HG03565 (cell line): ENCODE results near the gene GKAP1.
"Not testable (repeated sequence)": the region's sequence is repeated elsewhere in the genome, so short reads cannot be mapped to it uniquely, and the experiment has no call there.

Experiments
- ATAC-seq: cut with Tn5 transposase; IDR thresholded peaks from one replicate; pipeline ENCODE4 v1.9.1; 2021; ENCODE audit warnings: mild to moderate bottlenecking, moderate library complexity; ENCODE audit not compliant: unreplicated experiment

The GKAP1 gene

GRCh38 chr9:83733739-83734138, 83.8 kb downstream of the GKAP1 start:
- ATAC-seq = no peak

GRCh38 chr9:83728591-83729368, 88.8 kb downstream of the GKAP1 start:
- ATAC-seq = not testable (repeated sequence)

- ATAC-seq = no peak
Measured at GRCh38 chr9:83724436-83724835, 93.1 kb downstream of the GKAP1 start.

- ATAC-seq = no peak
Measured at GRCh38 chr9:83722726-83723495, 94.7 kb downstream of the GKAP1 start.

GRCh38 chr9:83721509-83721908, 96.1 kb downstream of the GKAP1 start:
- no peak for ATAC-seq

GRCh38 chr9:83715794-83716193, 101.8 kb downstream of the GKAP1 start:
- ATAC-seq = no peak

GRCh38 chr9:83715221-83715620, 102.3 kb downstream of the GKAP1 start:
- ATAC-seq = no peak

GRCh38 chr9:83714329-83714728, 103.2 kb downstream of the GKAP1 start:
- no peak for ATAC-seq

- ATAC-seq = peak; percentile 44
Measured at GRCh38 chr9:83708515-83709158, 108.9 kb downstream of the GKAP1 start.

GRCh38 chr9:83707768-83708514, 109.6 kb downstream of the GKAP1 start, which contains the start of gene UBQLN1:
TSS of gene UBQLN1 (minus strand) at chr9:83707958. CDS start at chr9:83707679, 279 bp downstream.
- ATAC-seq = peak; percentile 59

- ATAC-seq = no peak
Measured at GRCh38 chr9:83707518-83707767, 110.1 kb downstream of the GKAP1 start.

- ATAC-seq = peak; percentile 9
Measured at GRCh38 chr9:83706676-83707517, 110.7 kb downstream of the GKAP1 start.

GRCh38 chr9:83705219-83705651, 112.3 kb downstream of the GKAP1 start:
- ATAC-seq = not testable (repeated sequence)

GRCh38 chr9:83701769-83702168, 115.8 kb downstream of the GKAP1 start:
- no peak for ATAC-seq

- ATAC-seq = no peak
Measured at GRCh38 chr9:83701286-83701685, 116.3 kb downstream of the GKAP1 start.

GRCh38 chr9:83699615-83700014, 118.0 kb downstream of the GKAP1 start:
- ATAC-seq = no peak

- ATAC-seq = no peak
Measured at GRCh38 chr9:83698976-83699585, 118.5 kb downstream of the GKAP1 start.

- no peak for ATAC-seq
Measured at GRCh38 chr9:83691492-83691891, 126.1 kb downstream of the GKAP1 start.
